Panc1 (cell line): ENCODE data around the gene NFATC2.

Experiments used
- CTCF ChIP-seq: fragments of 450-650 bp; IDR thresholded peaks from 2 replicates; pipeline ENCODE4 v1.5.1; 2017; ENCODE audit warnings: mild to moderate bottlenecking
- POLR2AphosphoS5 ChIP-seq: IDR thresholded peaks from 2 replicates; pipeline ENCODE4 v1.6.1; 2012; ENCODE audit warnings: mild to moderate bottlenecking, low read depth, low read length, moderate library complexity
- REST ChIP-seq, 2 experiments: IDR thresholded peaks; 2 replicates each; pipeline ENCODE4 v1.6.1; 2011 to 2012; ENCODE audit warnings: low read depth in 2 of 2, control low read depth in 1 of 2, low read length in 1 of 2, mild to moderate bottlenecking in 1 of 2, moderate library complexity in 1 of 2; ENCODE audit not compliant: insufficient read depth in 1 of 2
- SIN3A ChIP-seq: IDR thresholded peaks from 2 replicates; pipeline ENCODE4 v1.6.1; 2012; ENCODE audit warnings: low read depth, mild to moderate bottlenecking, low read length, moderate library complexity, borderline replicate concordance; ENCODE audit not compliant: insufficient read depth

GRCh38 chr20:51492167-51493092, 50.1 kb downstream of the NFATC2 start:
- TF ChIP-seq CTCF = no peak
- no peak for TF ChIP-seq SIN3A
- TF ChIP-seq POLR2AphosphoS5 = no peak
- TF ChIP-seq REST (IDR thresholded peaks at IDR 0.05; ENCODE audit: insufficient read depth in 1 of 2, low read depth in 2 of 2, low read length in 1 of 2) = no peak
